Right lobe of liver (tissue), 6 donors: Measurements from ENCODE around the gene BRINP3. TPM values are rescaled to one million over a fixed set of nuclear protein-coding genes. Genes with fewer than 3 reads are reported as not detected.

Source experiments
- ATAC-seq, 4 donors: fragments of 200-7000 bp; cut with Tn5 transposase; one replicate each; pipeline ENCODE4 v1.9.1; 2020; ENCODE audit warnings: mild to moderate bottlenecking in 4 of 4, moderate library complexity in 4 of 4
- DNase-seq, 3 donors: peaks; one replicate each; pipeline ENCODE4 v3.0.0-alpha.2; 2020
- H3K27ac ChIP-seq, 3 donors: fragments of 200-600 bp; one replicate each; pipeline ENCODE4 v1.8.0; 2022
- H3K27me3 ChIP-seq, 2 donors: fragments of 200-600 bp; one replicate each; pipeline ENCODE4 v1.8.0; 2022
- H3K36me3 ChIP-seq, 4 donors: fragments of 200-600 bp; sonication (generic) in 1 of 4; one replicate each; pipeline versions ENCODE4 v1.5.1 to v1.8.0; 2017 to 2022; ENCODE audit warnings: control low read depth in 1 of 4
- H3K4me1 ChIP-seq, 4 donors: fragments of 200-600 bp; sonication (generic) in 1 of 4; one replicate each; pipeline versions ENCODE4 v1.5.1 to v1.8.0; 2017 to 2022; ENCODE audit warnings: control low read depth in 1 of 4
- H3K4me3 ChIP-seq, 3 donors: fragments of 200-600 bp; one replicate each; pipeline ENCODE4 v1.8.0; 2022
- H3K9me3 ChIP-seq, 4 donors: fragments of 200-600 bp; sonication (generic) in 1 of 4; one replicate each; pipeline versions ENCODE4 v1.5.1 to v1.8.0; 2017 to 2022; ENCODE audit warnings: control low read depth in 1 of 4
- CTCF ChIP-seq, 4 donors: fragments of 200-600 bp in 3 of 4; fragments of 450-650 bp in 1 of 4; IDR thresholded peaks; one replicate each; pipeline versions ENCODE4 v1.5.1 to v1.8.0; 2016 to 2022; ENCODE audit warnings: antibody characterized with exemption in 4 of 4, mild to moderate bottlenecking in 2 of 4
- POLR2A ChIP-seq: fragments of 450-650 bp; IDR thresholded peaks from one replicate; pipeline ENCODE4 v1.6.1; 2017; ENCODE audit warnings: antibody characterized with exemption, mild to moderate bottlenecking
- WGBS: methylation state at CpG from one replicate; pipeline ENCODE4 v1.1.6; 2018; ENCODE audit warnings: low coverage, low lambda C conversion rate; ENCODE audit not compliant: insufficient coverage; ENCODE audit errors: missing lambda C conversion rate; 5-methylcytosine and 5-hydroxymethylcytosine counted together
- intact Hi-C, 2 donors: fragments of 100-400 bp; cut with DNase I; formaldehyde crosslinking; loops; one replicate each; pipeline versions ENCODE4 v1.11.2 to v1.14.1; 2022
- total RNA-seq, 6 experiments: library from RNA; depleted of rRNA in 2 of 6; stranded (reverse); fragments of >200 nt in 2 of 6; fragmentation: NEBNext Ultra II Directional in 3 of 6; extraction: Animal tissue kit (Norgen Biotek cat#: 25700) in 3 of 6; gene quantifications; one replicate each; pipeline versions ENCODE4 v1.1.0 to v1.2.4, GENCODE V29; 2016 to 2023
- donor health status: DM: no; HTN: yes; CAD: no.
- donor health status: DM: no; HTN: no; CAD: no.
- donor health status: DM: no; HTN: no; CAD: no.
- donor health status: DM: no; HTN: yes; CAD: no.
- donor health status: DM: no; HTN: yes; CAD: no.

The BRINP3 gene
- total RNA-seq, 6 experiments from 2014 or later, result not detected

- no peaks in the 10 kb centered on the region for H3K9me3 ChIP-seq
- TF ChIP-seq CTCF (IDR thresholded peaks at IDR 0.05) (no peak), POLR2A (no peak)
- under 1% methylated on average over 27 of the region's 27 CpGs for WGBS
- intact Hi-C loops, result no loop called here
- H3K4me1 ChIP-seq, result peaks cover 0 to 9% (median 0%) of the 10 kb centered on the region in 4 donors
- ATAC-seq (no peak), DNase-seq (no peak)
- no peak overlapping the region for H3K4me3 ChIP-seq
- H3K27me3 ChIP-seq, result no peaks in the 10 kb centered on the region
- H3K36me3 ChIP-seq, result no peaks in the 10 kb centered on the region
- no peak overlapping the region for H3K27ac ChIP-seq
Measured at GRCh38 chr1:190475421-190476141, 2.1 kb downstream of the BRINP3 start.

- Histone ChIP-seq H3K36me3 (no peaks in the 10 kb centered on the region), H3K4me1 (peaks cover 0 to 9% (median 0%) of the 10 kb centered on the region in 4 donors), H3K27me3 (no peaks in the 10 kb centered on the region), H3K27ac (no peak overlapping the region), H3K9me3 (no peaks in the 10 kb centered on the region), H3K4me3 (no peak overlapping the region)
- no peak for ATAC-seq
- no peak for DNase-seq
- 5% methylated on average over 13 of the region's 13 CpGs for WGBS
- TF ChIP-seq POLR2A (no peak), CTCF (IDR thresholded peaks at IDR 0.05) (no peak)
- intact Hi-C loops, result no loop called here
Measured at GRCh38 chr1:190474650-190475211, 2.9 kb downstream of the BRINP3 start.

GRCh38 chr1:190474010-190474409, 3.7 kb downstream of the BRINP3 start:
- 32% methylated on average over 2 of the region's 2 CpGs for WGBS
- Histone ChIP-seq H3K9me3 (no peaks in the 10 kb centered on the region), H3K4me3 (no peak overlapping the region), H3K36me3 (no peaks in the 10 kb centered on the region), H3K27me3 (no peaks in the 10 kb centered on the region), H3K4me1 (peaks cover 0 to 9% (median 0%) of the 10 kb centered on the region in 4 donors), H3K27ac (no peak overlapping the region)
- no peak for DNase-seq
- no peak for ATAC-seq
- TF ChIP-seq POLR2A (no peak), CTCF (IDR thresholded peaks at IDR 0.05) (no peak)
- intact Hi-C loops, result no loop called here

- 71% methylated on average over 1 of the region's 1 CpG for WGBS
- H3K36me3 ChIP-seq, result no peaks in the 10 kb centered on the region
- H3K27ac ChIP-seq, result no peak overlapping the region
- no peak for ATAC-seq
- H3K27me3 ChIP-seq, result no peaks in the 10 kb centered on the region
- H3K4me3 ChIP-seq, result no peak overlapping the region
- H3K9me3 ChIP-seq, result no peaks in the 10 kb centered on the region
- no peaks in the 10 kb centered on the region for H3K4me1 ChIP-seq
- no peak for DNase-seq
- intact Hi-C loops, result no loop called here
- TF ChIP-seq CTCF (IDR thresholded peaks at IDR 0.05) (no peak), POLR2A (no peak)
Measured at GRCh38 chr1:190472494-190472893, 5.2 kb downstream of the BRINP3 start.
